Measurements from ENCODE around the gene GRM4.

DNA sequence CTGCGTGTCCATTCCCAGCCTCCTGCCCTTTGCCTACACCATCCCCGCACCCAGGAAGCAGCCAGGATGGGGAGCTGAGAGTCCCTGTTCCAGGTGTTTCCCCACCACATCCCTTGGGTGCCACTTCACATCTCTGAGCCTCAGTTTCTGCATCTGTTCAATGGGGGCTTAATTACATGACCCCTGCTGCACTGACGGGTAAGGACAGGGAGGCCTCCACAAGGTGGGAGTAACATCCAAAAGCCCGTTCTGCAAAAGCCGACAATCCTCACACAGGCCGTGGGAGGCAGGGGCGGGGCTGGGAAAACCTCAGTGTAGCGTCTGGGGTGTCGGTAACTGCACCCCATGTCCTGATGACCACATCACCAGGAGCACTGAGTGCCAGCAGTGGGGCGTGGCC is 41.3 kb downstream of the GRM4 start:
- TF ChIP-seq, protein P1, sequence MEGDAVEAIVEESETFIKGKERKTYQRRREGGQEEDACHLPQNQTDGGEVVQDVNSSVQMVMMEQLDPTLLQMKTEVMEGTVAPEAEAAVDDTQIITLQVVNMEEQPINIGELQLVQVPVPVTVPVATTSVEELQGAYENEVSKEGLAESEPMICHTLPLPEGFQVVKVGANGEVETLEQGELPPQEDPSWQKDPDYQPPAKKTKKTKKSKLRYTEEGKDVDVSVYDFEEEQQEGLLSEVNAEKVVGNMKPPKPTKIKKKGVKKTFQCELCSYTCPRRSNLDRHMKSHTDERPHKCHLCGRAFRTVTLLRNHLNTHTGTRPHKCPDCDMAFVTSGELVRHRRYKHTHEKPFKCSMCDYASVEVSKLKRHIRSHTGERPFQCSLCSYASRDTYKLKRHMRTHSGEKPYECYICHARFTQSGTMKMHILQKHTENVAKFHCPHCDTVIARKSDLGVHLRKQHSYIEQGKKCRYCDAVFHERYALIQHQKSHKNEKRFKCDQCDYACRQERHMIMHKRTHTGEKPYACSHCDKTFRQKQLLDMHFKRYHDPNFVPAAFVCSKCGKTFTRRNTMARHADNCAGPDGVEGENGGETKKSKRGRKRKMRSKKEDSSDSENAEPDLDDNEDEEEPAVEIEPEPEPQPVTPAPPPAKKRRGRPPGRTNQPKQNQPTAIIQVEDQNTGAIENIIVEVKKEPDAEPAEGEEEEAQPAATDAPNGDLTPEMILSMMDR (IDR thresholded peaks at IDR 0.05 in 8 of 11, conservative IDR thresholded peaks at IDR 0.05 in 3 of 11) = no peak
- TF ChIP-seq POLR2A (IDR thresholded peaks at IDR 0.05) = no peak
